Breast epithelium (tissue), 4 donors: ENCODE data around the gene CAPN2. TPM values are rescaled to one million over a fixed set of nuclear protein-coding genes. Genes with fewer than 3 reads are reported as not detected.

ENCODE experiments used
- DNase-seq, 2 donors: peaks; one replicate each; pipeline ENCODE4 v3.0.0-alpha.2; 2019; ENCODE audit warnings: low spot score in 2 of 2
- H3K27ac ChIP-seq, 2 donors: fragments of 200-600 bp; sonication (generic) in 1 of 2; one replicate each; pipeline ENCODE4 v1.5.1; 2016 to 2019; ENCODE audit warnings: mild to moderate bottlenecking in 1 of 2
- H3K27me3 ChIP-seq, 2 donors: fragments of 200-600 bp; sonication (generic) in 1 of 2; one replicate each; pipeline versions ENCODE4 v1.5.1 to v1.6.0; 2017 to 2019; ENCODE audit warnings: control low read depth in 1 of 2, mild to moderate bottlenecking in 1 of 2
- H3K36me3 ChIP-seq: fragments of 200-600 bp; one replicate; pipeline ENCODE4 v1.5.1; 2019
- H3K4me1 ChIP-seq, 2 donors: fragments of 200-600 bp; sonication (generic); one replicate each; pipeline ENCODE4 v1.5.1; 2016 to 2019; ENCODE audit warnings: control low read depth in 1 of 2
- H3K4me3 ChIP-seq, 3 donors: fragments of 200-600 bp; sonication (generic); 1 replicate in 2 of 3; 2 replicates in 1 of 3; pipeline ENCODE4 v1.5.1; 2016 to 2019; ENCODE audit warnings: mild to moderate bottlenecking in 3 of 3, moderate library complexity in 2 of 3
- H3K9me3 ChIP-seq, 2 donors: fragments of 200-600 bp; sonication (generic) in 1 of 2; one replicate each; pipeline ENCODE4 v1.5.1; 2016 to 2019; ENCODE audit warnings: control low read depth in 1 of 2
- POLR2A ChIP-seq: fragments of 450-650 bp; IDR thresholded peaks from one replicate; pipeline ENCODE4 v1.6.1; 2016; ENCODE audit warnings: antibody characterized with exemption, mild to moderate bottlenecking, moderate library complexity
- POLR2AphosphoS5 ChIP-seq, 3 donors: sonication (generic); formaldehyde crosslinking; IDR thresholded peaks; one replicate each; pipeline ENCODE4 v1.6.1; 2017; ENCODE audit warnings: antibody characterized with exemption in 3 of 3
- intact Hi-C: fragments of 100-400 bp; cut with DNase I; formaldehyde crosslinking; loops from one replicate; pipeline ENCODE4 v1.15.1; 2023; ENCODE audit warnings: low total_unique reads
- total RNA-seq, 3 donors: library from RNA; depleted of rRNA; stranded (reverse); fragments of >200 nt; gene quantifications; one replicate each; pipeline ENCODE4 v1.1.0, GENCODE V29; 2016
- TF ChIP-seq, protein P1 (sequence below), 3 donors: fragments of 450-650 bp; IDR thresholded peaks; one replicate each; pipeline ENCODE4 v1.5.1; 2016 to 2017; ENCODE audit warnings: antibody characterized with exemption in 3 of 3, mild to moderate bottlenecking in 3 of 3, moderate library complexity in 3 of 3

The CAPN2 gene
- total RNA-seq, 3 donors from 2014 or later, result 162 to 192 (median 164) TPM

DNA sequence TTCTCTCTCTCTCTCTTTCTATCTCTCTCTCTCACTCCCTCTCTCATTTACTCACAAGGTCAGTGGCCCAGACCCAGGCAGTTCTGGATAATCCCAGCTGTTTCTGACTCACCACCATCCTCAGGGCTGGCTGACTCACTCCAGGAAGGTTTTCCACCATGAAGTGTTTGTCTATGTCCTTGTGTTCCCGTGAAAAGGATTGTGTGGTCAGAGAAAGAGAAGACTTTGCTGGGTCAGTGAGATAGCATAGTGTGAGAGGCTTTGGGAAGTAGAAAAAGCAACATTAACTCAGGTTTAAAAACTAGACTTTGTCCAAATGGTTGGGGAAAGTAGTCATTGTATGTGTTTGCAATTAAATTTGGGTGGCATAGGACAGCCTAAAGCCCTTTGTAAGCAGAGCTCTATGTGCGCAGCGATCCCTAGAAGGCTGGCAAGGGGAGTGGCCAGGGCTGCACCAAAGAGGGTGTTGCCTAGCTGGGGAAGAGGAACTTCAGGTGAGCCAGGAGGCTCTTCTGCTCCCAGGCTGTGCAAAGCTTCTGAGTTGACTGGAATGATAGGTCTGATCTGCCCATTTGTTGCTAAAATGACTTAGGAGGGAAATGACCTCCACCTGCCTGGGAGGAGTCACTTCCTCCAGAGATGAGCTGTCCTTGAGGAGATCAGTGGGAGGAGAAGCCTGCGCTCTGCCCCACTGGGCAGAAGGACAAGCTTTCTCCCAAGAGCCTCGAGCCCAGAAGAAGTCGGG lies 4.9 kb upstream of the CAPN2 start:
- Histone ChIP-seq H3K4me1 (no peaks in the 10 kb centered on the region), H3K27ac (peak overlapping the region; percentile 83 to 96), H3K9me3 (no peaks in the 10 kb centered on the region), H3K4me3 (peak overlapping the region in 1 of 3 donors; percentile 29), H3K27me3 (no peaks in the 10 kb centered on the region), H3K36me3 (no peaks in the 10 kb centered on the region)
- intact Hi-C loops, result no loop called here
- peak; percentile 73 to 86 for DNase-seq
- TF ChIP-seq POLR2AphosphoS5 (IDR thresholded peaks at IDR 0.05) (peak; percentile 67 to 78 (median 70)), POLR2A (peak; percentile 27)
- TF ChIP-seq, protein P1, sequence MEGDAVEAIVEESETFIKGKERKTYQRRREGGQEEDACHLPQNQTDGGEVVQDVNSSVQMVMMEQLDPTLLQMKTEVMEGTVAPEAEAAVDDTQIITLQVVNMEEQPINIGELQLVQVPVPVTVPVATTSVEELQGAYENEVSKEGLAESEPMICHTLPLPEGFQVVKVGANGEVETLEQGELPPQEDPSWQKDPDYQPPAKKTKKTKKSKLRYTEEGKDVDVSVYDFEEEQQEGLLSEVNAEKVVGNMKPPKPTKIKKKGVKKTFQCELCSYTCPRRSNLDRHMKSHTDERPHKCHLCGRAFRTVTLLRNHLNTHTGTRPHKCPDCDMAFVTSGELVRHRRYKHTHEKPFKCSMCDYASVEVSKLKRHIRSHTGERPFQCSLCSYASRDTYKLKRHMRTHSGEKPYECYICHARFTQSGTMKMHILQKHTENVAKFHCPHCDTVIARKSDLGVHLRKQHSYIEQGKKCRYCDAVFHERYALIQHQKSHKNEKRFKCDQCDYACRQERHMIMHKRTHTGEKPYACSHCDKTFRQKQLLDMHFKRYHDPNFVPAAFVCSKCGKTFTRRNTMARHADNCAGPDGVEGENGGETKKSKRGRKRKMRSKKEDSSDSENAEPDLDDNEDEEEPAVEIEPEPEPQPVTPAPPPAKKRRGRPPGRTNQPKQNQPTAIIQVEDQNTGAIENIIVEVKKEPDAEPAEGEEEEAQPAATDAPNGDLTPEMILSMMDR (IDR thresholded peaks at IDR 0.05), result no peak

DNA sequence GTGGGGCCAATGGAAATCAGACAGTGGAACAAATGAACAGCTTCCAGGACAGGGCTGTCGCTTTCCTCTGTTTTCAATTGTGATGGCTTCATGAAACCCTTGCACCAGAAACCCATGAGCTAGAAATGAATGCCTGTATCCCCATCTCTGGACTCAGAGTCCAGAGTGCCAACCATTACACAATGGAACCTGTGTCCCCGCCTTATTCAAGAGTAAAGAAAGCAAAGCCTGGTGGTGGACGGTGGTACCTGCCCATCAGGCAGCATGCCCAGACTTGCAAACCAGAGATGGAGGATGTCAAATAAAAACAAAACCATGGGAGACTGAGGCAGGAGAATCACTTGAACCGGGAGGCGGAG lies 4.4 kb upstream of the CAPN2 start:
- peak overlapping the region; percentile 83 to 96 for H3K27ac ChIP-seq
- peak in 1 of 2 donors; percentile 47 for DNase-seq
- intact Hi-C loops, result no loop called here

DNA sequence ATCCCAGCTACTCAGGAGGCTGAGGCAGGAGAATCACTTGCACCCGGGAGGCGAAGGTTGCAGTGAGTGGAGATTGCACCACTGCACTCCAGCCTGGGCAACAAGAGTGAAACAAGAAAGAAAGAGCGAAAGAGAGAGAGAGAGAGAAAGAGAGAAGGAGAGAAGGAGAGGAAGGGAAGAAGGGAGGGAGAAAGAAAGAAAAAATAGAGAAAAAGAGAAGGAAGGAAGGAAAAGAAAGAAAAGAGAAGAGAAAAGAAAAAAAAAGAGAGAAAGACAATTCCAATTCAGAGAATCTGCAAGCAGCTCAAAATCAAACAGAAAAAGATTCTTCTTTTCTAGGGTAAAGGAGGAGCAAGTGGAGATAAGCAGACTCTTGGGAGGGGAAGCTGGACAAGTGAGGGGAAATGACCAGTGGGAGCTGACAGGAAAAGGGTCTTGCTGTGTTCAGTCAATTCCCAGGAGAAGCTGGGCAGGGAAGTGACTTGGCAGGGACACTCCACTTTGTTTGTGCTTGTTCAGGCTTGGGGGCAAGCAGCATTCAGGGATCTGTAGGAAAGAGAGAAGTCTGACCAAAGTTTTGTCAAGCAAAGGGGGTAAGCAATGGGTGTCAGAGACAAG lies 3.6 kb upstream of the CAPN2 start:
- H3K36me3 ChIP-seq, result no peaks in the 10 kb centered on the region
- H3K9me3 ChIP-seq, result no peaks in the 10 kb centered on the region

More for the DNA sequence above, 4.4 kb upstream of the CAPN2 start:
- Histone ChIP-seq H3K9me3 (no peaks in the 10 kb centered on the region), H3K4me3 (peak overlapping the region in 1 of 3 donors; percentile 29), H3K36me3 (no peaks in the 10 kb centered on the region), H3K27me3 (no peaks in the 10 kb centered on the region), H3K4me1 (no peaks in the 10 kb centered on the region)
- TF ChIP-seq, protein P1 (IDR thresholded peaks at IDR 0.05), result peak; percentile 13 to 46 (median 21)
- no peak for TF ChIP-seq POLR2A

DNA sequence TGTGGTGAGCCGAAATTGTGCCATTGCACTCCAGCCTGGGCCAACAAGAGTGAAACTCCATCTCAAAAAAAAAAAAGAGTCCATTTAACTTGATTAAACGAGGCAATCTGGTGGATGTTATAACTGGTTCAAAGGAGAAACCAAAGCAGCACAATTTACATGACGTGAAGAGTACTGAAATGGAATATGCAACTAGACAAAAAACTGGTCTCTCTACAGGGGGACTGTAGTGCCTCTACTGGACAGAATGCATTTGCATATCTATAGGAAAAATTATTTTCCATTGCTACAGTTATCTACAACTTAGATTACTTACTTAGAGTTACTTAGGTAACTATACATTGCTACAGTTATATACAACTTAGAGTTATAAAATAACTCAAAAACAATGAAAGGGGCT lies 2.7 kb upstream of the CAPN2 start:
- Histone ChIP-seq H3K36me3 (no peaks in the 10 kb centered on the region), H3K9me3 (no peaks in the 10 kb centered on the region), H3K4me3 (no peak overlapping the region), H3K27ac (peak overlapping the region; percentile 44 to 83), H3K27me3 (no peaks in the 10 kb centered on the region), H3K4me1 (no peaks in the 10 kb centered on the region)
- intact Hi-C loops, result no loop called here
- no peak for TF ChIP-seq POLR2AphosphoS5 (IDR thresholded peaks at IDR 0.05)
- no peak for TF ChIP-seq POLR2A
- TF ChIP-seq, protein P1 (IDR thresholded peaks at IDR 0.05), result no peak
- no peak for DNase-seq

More for the DNA sequence above, 3.6 kb upstream of the CAPN2 start:
- Histone ChIP-seq H3K4me3 (no peak overlapping the region), H3K27ac (peak overlapping the region; percentile 83 to 96), H3K27me3 (no peaks in the 10 kb centered on the region), H3K4me1 (no peaks in the 10 kb centered on the region)
- intact Hi-C loops, result no loop called here
- DNase-seq, result no peak
- TF ChIP-seq POLR2A (no peak), POLR2AphosphoS5 (IDR thresholded peaks at IDR 0.05) (no peak)
- TF ChIP-seq, protein P1 (IDR thresholded peaks at IDR 0.05), result no peak
